GM11168 (cell line): ENCODE results near the gene SRRM3.
"Not testable (repeated sequence)": the region's sequence is repeated elsewhere in the genome, so short reads cannot be mapped to it uniquely, and the experiment has no call there.

Experiments
- in situ Hi-C: fragments of 300-500 bp; cut with MboI; formaldehyde crosslinking; loops from one replicate; pipeline ENCODE4 v1.12.0; 2022; ENCODE audit warnings: low sequenced_read_pairs; ENCODE audit not compliant: unreplicated experiment

SRRM3 gene

GRCh38 chr7:76185187-76185896 is 16.4 kb upstream of the SRRM3 start:
- in situ Hi-C loops = loop anchor here (10.0 kb wide), 1 partner anchor 99 kb away; no protein-coding TSS in a partner anchor

- in situ Hi-C loops = loop anchor here (10.0 kb wide), 1 partner anchor 98 kb away; no protein-coding TSS in a partner anchor
These were observed 14.4 kb upstream of the SRRM3 start for GRCh38 chr7:76187272-76187671.

GRCh38 chr7:76189276-76189675 is 12.4 kb upstream of the SRRM3 start:
- in situ Hi-C loops = loop anchor here (10.0 kb wide), 1 partner anchor 96 kb away; no protein-coding TSS in a partner anchor

- in situ Hi-C loops = no loop called here
These were observed 9.9 kb upstream of the SRRM3 start for GRCh38 chr7:76191783-76192240.

GRCh38 chr7:76193466-76193865 is 8.2 kb upstream of the SRRM3 start:
- in situ Hi-C loops = no loop called here

- in situ Hi-C loops = no loop called here
These were observed 7.8 kb upstream of the SRRM3 start for GRCh38 chr7:76193883-76194282.

- in situ Hi-C loops = no loop called here
These were observed 4.9 kb upstream of the SRRM3 start for GRCh38 chr7:76196786-76197185.

GRCh38 chr7:76198202-76198601 is 3.5 kb upstream of the SRRM3 start:
- in situ Hi-C loops = no loop called here

- in situ Hi-C loops = no loop called here
These were observed 952 bp downstream of the SRRM3 start for GRCh38 chr7:76202666-76203030.

- in situ Hi-C loops = no loop called here
These were observed 2.5 kb downstream of the SRRM3 start for GRCh38 chr7:76204147-76204546.

GRCh38 chr7:76206633-76207032 is 4.9 kb downstream of the SRRM3 start:
- in situ Hi-C loops = no loop called here

GRCh38 chr7:76209310-76209709 is 7.6 kb downstream of the SRRM3 start:
- in situ Hi-C loops = no loop called here

- in situ Hi-C loops = no loop called here
These were observed 9.5 kb downstream of the SRRM3 start for GRCh38 chr7:76211216-76211615.

- in situ Hi-C loops = not testable (repeated sequence)
These were observed 13.7 kb downstream of the SRRM3 start for GRCh38 chr7:76215349-76215748.

GRCh38 chr7:76216381-76217082 is 14.8 kb downstream of the SRRM3 start:
- in situ Hi-C loops = no loop called here

GRCh38 chr7:76217942-76218566 is 16.4 kb downstream of the SRRM3 start:
- in situ Hi-C loops = no loop called here

GRCh38 chr7:76220185-76221057 is 18.7 kb downstream of the SRRM3 start:
- in situ Hi-C loops = no loop called here

GRCh38 chr7:76222333-76222732 is 20.6 kb downstream of the SRRM3 start:
- in situ Hi-C loops = no loop called here

- in situ Hi-C loops = no loop called here
These were observed 21.1 kb downstream of the SRRM3 start for GRCh38 chr7:76222839-76223238.

- in situ Hi-C loops = no loop called here
These were observed 21.7 kb downstream of the SRRM3 start for GRCh38 chr7:76223286-76223972.
